MM.1S (cell line): ENCODE results near the gene FABP7.

ENCODE experiments used
- DNase-seq: peaks from one replicate; pipeline ENCODE4 v3.0.0-alpha.2; 2015
- H2AFZ ChIP-seq: fragments of 300-600 bp; sonication (generic); 2 replicates; pipeline ENCODE4 v1.6.0; 2016; ENCODE audit warnings: antibody characterized with exemption, low read length
- H3F3A ChIP-seq: fragments of 300-600 bp; sonication (generic); 2 replicates; pipeline ENCODE4 v1.6.1; 2016; ENCODE audit warnings: mild to moderate bottlenecking, antibody characterized with exemption, low read length, moderate library complexity, mixed read lengths; ENCODE audit not compliant: insufficient read depth
- H3K27ac ChIP-seq: fragments of 300-600 bp; sonication (generic); 2 replicates; pipeline ENCODE4 v1.5.1; 2016; ENCODE audit warnings: mild to moderate bottlenecking, low read length
- H3K27me3 ChIP-seq: fragments of 300-600 bp; sonication (generic); replicated peaks from 2 replicates; pipeline ENCODE4 v1.6.0; 2016; ENCODE audit warnings: low read length; ENCODE audit not compliant: insufficient read depth
- H3K36me3 ChIP-seq: fragments of 300-600 bp; sonication (generic); replicated peaks from 2 replicates; pipeline ENCODE4 v1.6.1; 2016; ENCODE audit warnings: mild to moderate bottlenecking, low read length, mixed read lengths; ENCODE audit not compliant: insufficient read depth
- H3K4me1 ChIP-seq: fragments of 300-600 bp; sonication (generic); 2 replicates; pipeline ENCODE4 v1.6.1; 2016; ENCODE audit warnings: low read length, mixed read lengths
- H3K4me2 ChIP-seq: fragments of 300-600 bp; sonication (generic); 2 replicates; pipeline ENCODE4 v1.6.0; 2016; ENCODE audit warnings: low read depth, low read length
- H3K4me3 ChIP-seq: fragments of 300-600 bp; sonication (generic); 2 replicates; pipeline ENCODE4 v1.5.1; 2016; ENCODE audit warnings: low read length, mixed read lengths
- H3K79me2 ChIP-seq: fragments of 300-600 bp; sonication (generic); 2 replicates; pipeline ENCODE4 v1.6.1; 2016; ENCODE audit warnings: mixed run types, low read length, mixed read lengths
- H3K9ac ChIP-seq: fragments of 300-600 bp; sonication (generic); 2 replicates; pipeline ENCODE4 v1.6.1; 2016; ENCODE audit warnings: low read length, mixed read lengths
- H3K9me2 ChIP-seq: fragments of 300-600 bp; sonication (generic); replicated peaks from 2 replicates; pipeline ENCODE4 v1.6.1; 2016; ENCODE audit warnings: mild to moderate bottlenecking, low read length, mixed read lengths; ENCODE audit not compliant: insufficient read depth
- H3K9me3 ChIP-seq: fragments of 300-600 bp; sonication (generic); replicated peaks from 2 replicates; pipeline ENCODE4 v1.6.1; 2016; ENCODE audit warnings: mild to moderate bottlenecking, low read length, mixed read lengths; ENCODE audit not compliant: insufficient read depth
- H4K20me1 ChIP-seq: fragments of 300-600 bp; sonication (generic); 2 replicates; pipeline ENCODE4 v1.6.1; 2016; ENCODE audit warnings: mild to moderate bottlenecking, low read length, moderate library complexity, mixed read lengths; ENCODE audit not compliant: insufficient read depth
- CTCF ChIP-seq: fragments of 300-600 bp; sonication (generic); IDR thresholded peaks from 2 replicates; pipeline ENCODE4 v1.5.1; 2016; ENCODE audit warnings: antibody characterized with exemption, low read length, mixed read lengths
- EZH2 ChIP-seq: fragments of 300-600 bp; sonication (generic); optimal IDR thresholded peaks from 2 replicates; pipeline ENCODE3; 2017; ENCODE audit warnings: low read depth, mild to moderate bottlenecking, antibody characterized with exemption, low read length, mixed read lengths
- EZH2phosphoT487 ChIP-seq: fragments of 300-600 bp; sonication (generic); IDR thresholded peaks from 2 replicates; pipeline ENCODE4 v1.6.1; 2018; ENCODE audit warnings: antibody characterized with exemption, low read length

The FABP7 gene

DNA sequence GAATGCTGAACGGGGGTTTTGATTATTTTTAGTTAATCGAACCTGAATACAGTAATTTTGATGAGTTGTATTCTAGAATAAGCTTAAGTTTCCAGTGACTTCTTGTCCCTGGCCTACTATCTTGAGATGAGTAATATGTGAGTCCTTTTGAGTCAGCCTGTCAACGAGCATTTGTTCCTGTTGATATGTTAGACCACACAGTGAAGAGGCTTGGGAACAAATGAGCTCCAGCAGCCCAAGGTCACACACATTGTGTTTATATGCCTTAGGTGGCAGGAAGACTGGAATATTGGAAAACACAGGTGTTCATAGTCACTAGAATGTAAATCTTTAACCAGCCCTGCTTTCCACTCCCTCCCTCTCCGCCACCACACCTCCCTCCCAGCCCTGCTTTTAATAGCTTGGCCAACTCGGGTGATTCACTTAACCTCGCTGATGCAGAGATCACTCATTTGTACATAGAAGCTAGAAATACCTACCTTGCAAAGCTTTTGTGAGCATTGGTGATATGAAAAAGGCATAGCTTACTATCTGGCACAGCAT lies 18.7 kb downstream of the FABP7 start:
- H3K27ac ChIP-seq = no peak overlapping the region
- no peak overlapping the region for H3K9ac ChIP-seq
- H3K27me3 ChIP-seq = no peaks in the 10 kb centered on the region
- H3K79me2 ChIP-seq = no peaks in the 10 kb centered on the region
- H3K4me2 ChIP-seq = no peak overlapping the region
- no peaks in the 10 kb centered on the region for H4K20me1 ChIP-seq
- no peaks in the 10 kb centered on the region for H3K4me1 ChIP-seq
- DNase-seq = no peak
- no peak for TF ChIP-seq EZH2phosphoT487
- TF ChIP-seq EZH2 = no peak
- TF ChIP-seq CTCF = no peak
- H3K4me3 ChIP-seq = no peak overlapping the region
- H3K9me3 ChIP-seq = no peaks in the 10 kb centered on the region
- no peak overlapping the region for H2AFZ ChIP-seq
- no peaks in the 10 kb centered on the region for H3K36me3 ChIP-seq
- H3F3A ChIP-seq = no peaks in the 10 kb centered on the region
- H3K9me2 ChIP-seq = no peaks in the 10 kb centered on the region

GRCh38 chr6:122799140-122799745 lies 19.7 kb downstream of the FABP7 start:
- no peak for DNase-seq
- Histone ChIP-seq H3K9ac (no peak overlapping the region), H3K36me3 (no peaks in the 10 kb centered on the region), H3K27me3 (no peaks in the 10 kb centered on the region), H3K27ac (no peak overlapping the region), H3K4me3 (no peak overlapping the region), H3K4me1 (no peaks in the 10 kb centered on the region), H3K4me2 (no peak overlapping the region), H3K79me2 (no peaks in the 10 kb centered on the region), H3K9me2 (no peaks in the 10 kb centered on the region), H4K20me1 (no peaks in the 10 kb centered on the region), H3K9me3 (no peaks in the 10 kb centered on the region), H2AFZ (no peak overlapping the region), H3F3A (no peaks in the 10 kb centered on the region)
- TF ChIP-seq CTCF (no peak), EZH2 (no peak), EZH2phosphoT487 (no peak)

DNA sequence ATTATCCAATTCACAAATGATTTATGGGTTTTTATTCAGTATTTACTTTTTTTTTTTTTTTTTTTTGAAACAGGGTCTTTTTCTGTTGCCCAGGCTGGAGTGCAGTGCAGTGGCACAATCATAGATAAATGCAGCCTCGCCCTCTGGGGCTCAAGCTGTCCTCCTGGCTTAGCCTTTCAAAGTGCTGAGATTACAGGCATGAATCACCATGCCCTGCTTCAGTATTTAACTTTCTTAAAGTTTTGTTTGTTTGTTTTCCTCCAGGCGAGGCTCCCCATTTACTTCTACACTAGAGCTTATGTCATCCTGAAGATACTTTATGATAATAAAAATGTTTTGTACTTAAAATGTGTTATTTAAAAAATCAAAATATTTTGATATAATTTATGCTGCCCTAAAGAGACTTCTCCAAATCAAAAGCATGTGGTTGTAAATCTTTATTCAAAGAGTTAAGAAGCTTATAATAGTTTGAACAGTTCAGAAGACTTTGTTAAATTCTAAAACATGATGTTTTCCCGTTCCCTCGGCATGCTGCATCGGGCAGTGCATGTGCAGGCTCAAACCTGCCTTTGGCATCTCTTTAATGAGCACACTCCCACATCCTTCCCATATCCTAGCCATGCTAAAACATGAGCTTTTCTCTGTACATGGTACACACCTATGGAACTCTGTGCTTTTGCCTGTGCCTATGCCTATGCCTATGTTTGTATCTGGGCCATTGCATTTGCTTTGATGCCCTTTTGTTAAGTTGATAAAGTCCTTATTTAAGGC lies 20.6 kb downstream of the FABP7 start:
- Histone ChIP-seq H3K9ac (no peak overlapping the region), H3K79me2 (no peaks in the 10 kb centered on the region), H3K36me3 (no peaks in the 10 kb centered on the region; the same call in 1 of the 2 replicates), H3K27ac (no peak overlapping the region), H3F3A (no peaks in the 10 kb centered on the region), H3K9me2 (no peaks in the 10 kb centered on the region), H3K4me3 (no peak overlapping the region), H3K4me2 (no peak overlapping the region), H3K9me3 (no peaks in the 10 kb centered on the region), H3K4me1 (no peaks in the 10 kb centered on the region), H3K27me3 (no peaks in the 10 kb centered on the region), H4K20me1 (no peaks in the 10 kb centered on the region), H2AFZ (no peak overlapping the region)
- DNase-seq = no peak
- TF ChIP-seq EZH2 (no peak), CTCF (no peak), EZH2phosphoT487 (no peak)
